Subcutaneous preadipocyte (primary cell): ENCODE data around the gene COL16A1. TPM values are rescaled to one million over a fixed set of nuclear protein-coding genes. Genes with fewer than 3 reads are reported as not detected.

Experiments
- total RNA-seq: library from RNA; depleted of rRNA; stranded (reverse); fragments of >200 nt; gene quantifications from 2 replicates; pipeline ENCODE4 v1.2.3, GENCODE V29; 2012

Gene COL16A1
- 50.0 and 58.5 TPM in 2 replicates for total RNA-seq

DNA sequence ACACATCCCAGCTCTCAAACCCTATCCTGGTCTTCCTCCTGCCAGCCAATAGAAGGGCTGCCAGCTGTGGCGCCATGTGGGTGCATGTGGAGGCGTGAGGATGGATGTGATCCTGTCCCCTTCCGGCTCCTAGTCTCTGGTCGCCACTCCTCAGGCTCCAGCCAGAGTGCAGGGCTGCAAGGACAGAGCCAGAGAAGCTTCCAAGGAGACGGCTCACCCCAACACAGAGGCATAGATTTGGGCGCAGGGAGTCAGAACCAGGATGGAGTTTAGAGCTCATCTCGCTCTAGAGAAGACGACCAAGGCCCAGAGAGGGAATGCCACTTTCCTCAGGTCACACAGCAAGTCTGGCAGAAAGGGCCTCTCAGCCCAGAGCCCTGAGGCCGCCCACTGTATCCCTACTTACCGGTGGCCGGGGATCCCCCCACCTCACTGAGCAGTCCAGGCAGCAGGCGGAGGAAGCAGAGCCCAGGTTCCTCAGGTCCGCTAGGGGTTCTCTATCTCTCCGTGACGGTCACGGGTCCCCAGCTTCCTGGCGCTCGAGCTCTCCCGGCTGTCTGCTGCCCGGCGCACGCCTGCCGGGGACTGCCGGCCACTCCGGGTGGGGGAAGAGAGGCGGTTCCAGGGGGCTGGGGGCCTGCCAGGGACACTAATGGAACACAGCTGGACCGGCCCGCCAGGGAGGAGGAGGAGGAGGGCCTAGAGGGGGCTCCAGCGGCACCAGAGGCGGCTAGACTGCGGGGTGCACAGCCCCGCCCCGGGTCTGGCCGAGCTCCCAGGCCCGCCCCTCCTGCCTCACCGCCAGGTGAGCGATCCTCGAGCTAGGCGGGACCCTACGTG is at the start of gene COL16A1:
Gene COL16A1, minus strand, starts transcription at position 587 of the 840 bp plus-strand sequence. CDS start 1,824 bp downstream, outside the sequence.

DNA sequence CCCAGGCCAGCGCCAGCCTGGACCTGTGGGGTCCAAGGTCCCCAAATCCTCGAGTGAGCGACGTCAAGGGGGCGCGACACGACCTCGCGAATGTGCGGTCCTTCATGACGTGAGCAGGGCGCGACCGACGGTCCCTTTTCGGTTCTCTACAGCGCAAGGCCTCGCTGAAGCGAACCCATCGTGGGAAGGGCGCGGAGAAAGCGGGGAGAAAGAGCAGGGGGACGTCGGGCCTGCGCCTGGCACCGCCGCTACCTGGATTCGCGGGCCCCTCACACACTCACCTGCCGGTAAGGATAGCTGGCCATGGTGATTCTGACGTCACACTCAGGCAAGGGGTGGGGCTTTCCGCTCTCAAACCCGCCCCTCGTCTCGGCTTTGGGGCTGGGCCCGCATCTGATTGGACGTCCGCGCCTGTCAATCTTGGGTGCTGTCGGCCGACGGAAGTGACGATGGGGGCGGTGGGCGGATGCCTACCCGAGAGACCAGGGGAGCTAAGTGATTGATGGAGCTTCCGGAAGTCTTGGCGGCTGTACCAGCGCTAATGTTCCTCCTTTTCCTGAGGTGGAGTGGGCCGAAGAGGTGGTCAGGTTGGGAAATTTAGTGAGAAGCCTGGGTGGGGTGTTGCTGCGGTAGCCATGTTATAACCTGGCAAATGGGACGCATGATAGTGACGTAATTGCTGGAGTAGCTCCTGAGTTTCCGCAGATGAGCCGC is 59.1 kb downstream of the COL16A1 start, which contains the start of gene PEF1:
Gene PEF1, minus strand, starts transcription at position 317 of the 714 bp plus-strand sequence. Its CDS starts 12 bp downstream, at position 305.

DNA sequence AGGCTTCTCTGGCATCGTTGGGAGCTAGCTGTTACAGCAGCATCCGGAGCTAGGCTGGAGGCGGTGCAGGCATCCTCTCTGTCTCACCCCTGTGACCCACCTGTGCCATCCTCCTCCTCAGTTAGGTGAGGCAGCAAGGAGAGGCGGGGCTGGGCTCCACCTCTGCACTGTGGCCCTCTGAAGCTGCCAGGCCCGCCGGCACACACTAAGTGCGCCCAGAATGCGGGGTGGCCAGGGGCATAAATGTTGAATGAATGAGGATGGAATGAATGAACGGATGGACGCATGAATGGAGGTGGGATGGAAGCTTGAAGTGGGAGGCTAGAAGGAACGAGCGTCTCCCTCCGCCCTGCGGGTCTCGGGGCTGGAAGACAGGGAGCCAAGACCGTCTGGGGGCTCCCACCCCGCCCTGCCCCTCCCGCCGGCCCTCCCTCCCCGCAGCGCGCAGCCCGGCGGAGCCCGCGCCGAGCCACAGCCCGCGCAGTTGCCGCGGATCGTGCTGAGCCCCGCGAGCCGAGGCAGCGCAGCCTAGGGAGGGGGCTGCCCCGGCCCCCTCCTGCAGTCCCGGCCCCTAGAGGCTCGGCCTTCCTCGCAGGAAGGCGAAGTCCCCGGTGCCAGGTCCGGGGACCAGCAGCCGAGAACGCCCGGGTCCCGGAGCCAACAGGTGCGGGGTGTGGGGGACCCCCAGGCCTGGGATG is 86.5 kb downstream of the COL16A1 start, which contains the start of gene HCRTR1:
Gene HCRTR1, plus strand, starts transcription at position 472 of the 698 bp plus-strand sequence. CDS start 1,504 bp downstream, outside the sequence.

Other genes with a start within 250 kb of the COL16A1 start
- gene TINAGL1, start 127.5 kb downstream of the COL16A1 start, total RNA-seq, result 0.37 and 0.39 TPM in 2 replicates
- gene HCRTR1, start 86.3 kb downstream of the COL16A1 start, total RNA-seq, result not detected in 2 replicates
- 61.0 and 68.8 TPM in 2 replicates for gene PEF1, start 59.1 kb downstream of the COL16A1 start, total RNA-seq
- 2.6 and 4.7 TPM in 2 replicates for gene ADGRB2, start 60.3 kb upstream of the COL16A1 start, total RNA-seq
- 39.7 and 74.5 TPM in 2 replicates for gene SPOCD1, start 112.0 kb upstream of the COL16A1 start, total RNA-seq
- 308 and 353 TPM in 2 replicates for gene PTP4A2, start 234.4 kb upstream of the COL16A1 start, total RNA-seq